ENCODE data around the gene RASD2.

- no peak for TF ChIP-seq CTCF (IDR thresholded peaks at IDR 0.05)
- no peak for TF ChIP-seq POLR2A (IDR thresholded peaks at IDR 0.05)
- no peak for TF ChIP-seq POLR2AphosphoS5 (IDR thresholded peaks at IDR 0.05)
Measured at GRCh38 chr22:35581023-35581413, 40.4 kb downstream of the RASD2 start.
